HG03095 (cell line): Measurements from ENCODE around the gene TBCD.

Experiments used
- ATAC-seq: cut with Tn5 transposase; IDR thresholded peaks from one replicate; pipeline ENCODE4 v1.9.1; 2021; ENCODE audit warnings: moderate library complexity; ENCODE audit not compliant: unreplicated experiment

The TBCD gene

GRCh38 chr17:82751571-82752370 lies at the start of gene TBCD:
Gene TBCD, plus strand, starts transcription at chr17:82752065. Its CDS starts 129 bp downstream, at chr17:82752194.
- peak; percentile 58 for ATAC-seq

- ATAC-seq, result no peak
These were observed 49.5 kb upstream of the TBCD start for GRCh38 chr17:82702231-82702927.

DNA sequence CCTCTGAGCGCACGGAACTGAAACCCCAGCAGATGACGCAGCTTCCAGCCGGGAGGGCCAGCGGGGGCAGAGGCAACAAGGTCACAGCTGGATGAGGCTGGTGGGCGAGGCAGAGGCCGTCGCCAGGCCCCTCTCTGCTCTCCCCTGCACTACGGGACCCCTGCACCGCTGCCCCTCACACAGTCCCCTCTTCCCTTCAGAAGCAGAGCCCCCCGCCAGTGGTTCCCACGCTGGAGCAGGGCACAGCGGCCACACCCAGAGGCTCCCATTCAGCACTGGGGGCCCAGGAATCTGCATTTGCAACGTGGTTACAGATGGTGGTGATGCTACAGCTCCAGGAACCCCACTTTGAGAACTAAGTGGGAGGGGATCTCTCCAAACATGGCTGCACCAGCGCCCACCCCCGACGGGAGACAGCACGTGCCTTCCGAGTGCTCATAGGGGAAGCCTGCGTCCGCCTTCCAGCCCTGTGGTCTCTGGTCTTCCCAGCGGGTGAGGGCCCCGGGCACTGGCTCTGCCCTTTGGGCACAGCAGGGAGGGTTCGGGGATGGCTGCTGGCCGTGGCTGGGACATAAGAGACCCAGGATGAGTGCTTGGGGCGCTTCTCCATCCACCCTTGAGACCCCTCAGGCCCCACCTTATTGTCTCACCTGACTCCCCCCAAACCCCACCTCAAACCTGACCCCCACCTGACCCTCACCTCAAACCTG lies 48.7 kb upstream of the TBCD start:
- no peak for ATAC-seq

- no peak for ATAC-seq
These were observed 47.7 kb upstream of the TBCD start for GRCh38 chr17:82703935-82704865.

DNA sequence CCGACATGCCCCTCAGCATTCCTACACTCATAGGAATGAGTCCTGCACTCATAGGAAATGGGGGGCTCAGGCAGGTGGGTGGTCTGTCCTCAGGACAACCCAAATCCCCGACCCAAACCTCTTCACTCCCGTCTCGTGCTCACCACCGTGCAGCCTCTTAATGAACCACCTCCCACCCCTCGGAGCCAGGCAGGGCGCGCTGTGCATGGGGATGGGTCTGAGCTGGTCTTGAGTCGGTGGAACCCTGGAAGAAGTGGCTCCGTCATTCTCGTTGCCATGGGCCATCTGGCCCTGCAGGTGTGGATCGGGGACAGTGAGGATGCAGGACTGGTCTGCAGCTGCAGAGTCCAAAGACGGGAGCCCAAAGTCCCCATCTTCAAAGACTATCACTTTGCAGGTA lies 47.0 kb upstream of the TBCD start:
- ATAC-seq, result no peak

GRCh38 chr17:82705756-82706155 lies 46.1 kb upstream of the TBCD start:
- ATAC-seq, result no peak

DNA sequence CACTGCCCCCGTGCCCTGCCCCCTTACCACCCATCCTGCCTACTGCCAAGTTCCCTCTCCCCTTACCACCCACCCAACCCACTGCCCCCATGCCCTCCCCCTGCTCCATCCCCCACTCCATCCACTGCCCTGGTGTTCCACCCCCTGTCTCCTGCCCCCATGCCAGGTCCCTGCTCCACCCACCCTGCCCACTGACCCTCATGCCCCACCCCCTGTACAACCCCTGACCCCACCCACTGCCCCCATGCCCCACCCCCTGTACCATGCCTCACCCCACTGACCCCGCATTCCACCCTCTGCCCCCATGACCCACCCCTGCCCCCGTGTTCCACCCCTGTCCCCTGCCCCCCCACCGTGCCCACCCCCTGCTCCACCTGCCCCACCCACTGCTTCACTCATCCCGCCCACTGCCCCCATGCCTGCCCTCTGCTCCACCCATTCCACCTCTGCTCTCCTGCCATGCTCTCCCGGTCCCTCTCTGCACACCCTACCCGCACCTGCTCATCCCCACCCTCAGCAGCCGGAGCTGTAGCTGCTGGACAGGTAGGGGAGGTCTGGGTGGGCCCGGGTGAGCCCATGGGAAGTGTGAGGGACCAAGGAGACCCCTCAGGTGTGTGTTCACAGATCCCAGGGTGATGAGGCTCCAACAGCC lies 42.7 kb upstream of the TBCD start:
- ATAC-seq, result no peak

DNA sequence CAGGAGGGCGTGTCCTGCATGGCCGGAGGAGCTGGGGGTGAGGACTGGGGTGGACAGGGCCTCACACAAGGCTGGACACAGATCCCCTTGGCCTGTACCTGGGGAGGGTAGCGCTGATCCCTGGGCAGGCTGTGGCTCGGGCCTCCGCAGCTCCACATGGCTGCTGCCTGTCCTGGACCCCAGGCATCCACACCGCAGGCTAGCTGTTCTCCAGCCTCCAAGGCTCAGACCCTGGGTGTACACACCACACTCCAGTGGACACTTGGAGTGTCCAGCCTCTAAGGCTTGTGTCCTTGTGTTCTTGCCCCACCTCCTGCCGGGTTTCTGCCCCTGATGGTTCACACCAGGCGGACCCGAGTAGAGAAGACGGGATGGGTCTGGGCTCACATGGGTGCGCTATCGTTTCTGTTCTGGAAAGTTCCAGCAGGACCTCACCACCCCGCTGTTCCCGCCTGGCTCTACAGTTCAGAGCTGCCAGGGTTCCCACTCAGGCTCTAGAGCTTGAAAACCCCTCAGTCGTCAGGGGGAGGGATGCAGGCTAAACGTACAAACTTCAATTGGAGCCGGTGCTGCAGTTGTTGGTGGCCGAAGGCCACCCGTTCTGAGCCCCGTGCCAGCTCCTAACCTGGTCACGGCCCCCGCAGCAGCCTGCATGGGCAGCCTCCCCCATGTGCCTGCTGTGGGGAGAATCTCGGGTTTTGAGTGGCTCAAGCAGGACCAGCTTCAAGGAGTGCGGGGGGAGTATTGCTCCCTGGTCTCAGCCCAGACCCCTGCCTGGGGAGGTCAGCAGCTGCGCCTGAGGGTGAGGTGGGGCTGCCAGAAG lies 42.0 kb upstream of the TBCD start:
- ATAC-seq, result no peak

GRCh38 chr17:82710499-82711232 lies 41.2 kb upstream of the TBCD start:
- ATAC-seq, result no peak

GRCh38 chr17:82713071-82713723 lies 38.7 kb upstream of the TBCD start:
- no peak for ATAC-seq

GRCh38 chr17:82716203-82717010 lies 35.5 kb upstream of the TBCD start, which contains the start of gene FN3KRP:
Gene FN3KRP, plus strand, starts transcription at chr17:82716706. Its CDS starts 50 bp downstream, at chr17:82716756.
- ATAC-seq, result peak; percentile 67

DNA sequence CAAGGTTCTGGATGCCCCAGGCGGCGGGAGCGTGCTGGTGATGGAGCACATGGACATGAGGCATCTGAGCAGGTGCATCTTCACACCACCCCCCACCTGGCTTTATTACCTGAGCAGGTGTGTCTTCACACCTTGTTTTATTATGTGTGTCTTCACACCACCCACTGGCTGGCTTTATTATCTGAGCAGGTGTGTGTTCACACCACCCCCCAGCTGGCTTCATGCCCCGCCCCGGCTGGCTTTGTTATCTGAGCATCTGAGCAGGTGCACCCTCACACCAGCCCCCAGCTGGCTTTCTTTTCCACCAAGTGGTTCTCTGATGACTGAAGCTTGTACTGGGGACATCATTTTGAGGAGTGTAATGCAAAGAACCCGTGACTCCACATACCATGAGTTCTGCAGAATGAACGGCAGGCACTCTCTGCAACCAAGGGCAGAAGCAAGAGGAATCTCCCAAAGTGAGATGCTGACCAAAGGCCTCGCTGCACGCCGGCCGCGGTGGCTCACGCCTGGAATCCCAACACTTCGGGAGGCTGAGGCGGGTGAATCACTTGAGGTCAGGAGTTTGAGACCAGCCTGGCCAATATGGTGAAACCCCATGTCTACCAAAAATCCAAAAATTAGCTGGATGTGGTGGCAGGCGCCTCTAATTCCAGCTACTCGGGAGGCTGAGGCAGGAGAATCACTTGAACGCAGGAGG lies 32.7 kb upstream of the TBCD start:
- no peak for ATAC-seq

DNA sequence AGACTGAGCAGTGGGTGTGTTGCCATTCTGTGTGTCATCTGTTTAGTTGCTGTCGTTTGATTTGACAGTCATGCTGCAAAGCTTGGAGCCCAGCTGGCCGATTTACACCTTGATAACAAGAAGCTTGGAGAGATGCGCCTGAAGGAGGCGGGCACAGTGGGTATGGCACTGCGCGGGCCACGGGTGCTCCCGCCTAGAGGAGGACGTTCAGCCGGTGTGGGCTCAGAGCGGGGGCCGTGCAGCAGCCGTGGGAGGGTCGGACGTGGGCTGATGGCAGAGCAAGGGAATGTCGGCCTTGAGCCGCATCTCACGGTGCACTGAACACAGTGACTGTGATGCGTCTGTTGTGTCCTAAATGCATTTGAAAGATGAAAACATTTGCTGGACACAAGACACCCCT lies 31.7 kb upstream of the TBCD start:
- no peak for ATAC-seq

DNA sequence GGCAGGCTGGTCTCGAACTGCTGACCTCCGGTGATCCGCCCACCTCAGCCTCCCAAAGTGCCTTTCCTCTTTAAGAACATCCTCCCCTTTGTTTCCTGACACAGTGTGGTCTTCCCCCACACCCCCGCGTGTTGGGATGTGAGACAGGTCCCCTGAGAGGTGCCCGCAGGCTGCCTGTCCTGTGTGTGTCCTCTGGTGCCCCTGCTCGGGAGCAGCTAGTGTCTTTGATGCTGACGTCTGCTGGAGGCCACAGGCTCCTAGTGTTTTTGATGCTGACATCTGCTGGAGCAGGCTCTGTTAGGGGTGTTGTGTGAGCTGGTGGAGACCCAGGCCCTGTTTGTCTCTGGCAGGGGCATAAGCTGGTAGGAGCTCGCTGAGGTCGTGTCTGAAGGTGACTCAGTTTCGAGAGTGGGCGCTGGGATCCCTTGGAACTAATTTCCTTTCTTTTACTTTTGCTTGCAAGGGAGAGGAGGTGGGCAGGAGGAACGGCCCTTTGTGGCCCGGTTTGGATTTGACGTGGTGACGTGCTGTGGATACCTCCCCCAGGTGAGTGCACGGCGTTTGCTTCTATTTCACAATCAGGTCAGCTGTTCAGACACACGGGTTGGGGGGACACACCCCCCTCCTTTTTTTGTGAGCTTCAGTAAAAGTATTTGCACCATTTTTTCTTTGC lies 29.4 kb upstream of the TBCD start:
- no peak for ATAC-seq

DNA sequence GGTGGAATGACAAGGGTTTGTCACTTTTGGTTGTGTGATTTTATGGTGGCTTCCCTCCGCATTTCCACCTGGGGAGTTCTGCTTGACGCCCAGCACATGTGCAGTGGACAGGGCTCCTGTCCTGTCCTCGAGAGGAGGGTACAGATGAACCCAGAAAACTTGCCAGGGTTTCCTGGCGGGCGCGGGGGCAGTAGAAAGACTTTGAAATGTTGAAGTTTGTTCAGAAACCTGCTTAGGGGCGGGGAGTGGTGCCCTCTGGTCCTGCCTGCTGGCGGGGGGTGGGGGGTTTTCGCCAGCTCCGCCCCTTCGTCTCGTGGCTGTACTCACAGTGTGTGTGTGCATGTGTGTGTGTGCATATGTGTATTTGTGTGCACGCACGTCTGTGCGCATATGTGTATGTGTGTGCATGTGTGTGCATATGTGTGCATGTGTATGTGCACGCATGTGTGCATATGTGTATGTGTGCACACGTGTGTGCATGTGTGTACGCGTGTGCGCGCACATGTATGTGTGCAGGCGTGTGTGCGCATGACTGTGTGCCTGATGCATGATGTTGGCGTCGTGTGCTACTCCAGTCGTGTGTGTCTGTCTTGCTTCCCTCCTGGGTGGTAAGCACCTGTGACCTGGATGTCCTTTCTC lies 28.6 kb upstream of the TBCD start:
- ATAC-seq, result no peak

DNA sequence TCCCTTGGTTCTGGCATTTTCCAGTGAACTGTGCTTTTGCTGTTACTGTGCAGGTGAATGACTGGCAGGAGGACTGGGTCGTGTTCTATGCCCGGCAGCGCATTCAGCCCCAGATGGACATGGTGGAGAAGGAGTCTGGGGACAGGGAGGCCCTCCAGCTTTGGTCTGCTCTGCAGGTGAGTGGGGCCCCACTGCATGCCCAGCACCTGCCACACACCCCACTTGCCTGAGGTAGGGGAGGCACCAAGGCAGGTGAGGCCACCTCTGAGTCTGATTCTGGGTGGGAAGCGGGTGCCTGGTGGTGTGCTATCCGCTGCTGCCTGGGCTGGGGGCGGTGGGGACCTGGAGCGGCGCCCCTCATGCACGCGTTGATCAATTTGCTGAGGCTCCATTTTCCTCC lies 25.4 kb upstream of the TBCD start:
- no peak for ATAC-seq
